Ishikawa (cell line): Measurements from ENCODE around the gene PIP.

Experiments
- CEBPB ChIP-seq: IDR thresholded peaks from 2 replicates; pipeline ENCODE4 v1.6.1; 2012
- EP300 ChIP-seq: IDR thresholded peaks from 2 replicates; pipeline ENCODE4 v1.6.1; 2012; ENCODE audit warnings: borderline replicate concordance

DNA sequence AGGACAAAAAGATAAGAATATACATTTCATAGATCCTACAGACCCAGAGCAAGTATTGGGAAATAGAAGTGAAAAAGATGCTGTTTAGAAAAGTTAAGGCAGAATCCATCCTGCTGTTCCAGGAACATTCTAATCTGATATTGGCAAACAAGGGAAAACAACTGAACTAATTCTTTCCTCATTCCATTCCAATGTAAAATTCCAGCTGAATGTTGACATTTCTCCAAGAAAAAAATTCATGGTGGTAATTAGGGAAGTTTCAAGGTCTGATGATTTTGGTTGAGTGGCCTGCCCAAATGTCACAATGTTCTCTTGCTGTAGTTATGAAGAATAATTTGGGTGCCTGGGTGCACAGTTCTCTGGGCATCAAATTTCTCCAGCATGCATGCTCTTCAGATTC, 15.2 kb downstream of the PIP start:
- no peak for TF ChIP-seq EP300
- no peak for TF ChIP-seq CEBPB
